HG02840 (cell line): ENCODE measurements around the gene EPB41L1.

Experiments
- ATAC-seq: cut with Tn5 transposase; IDR thresholded peaks from one replicate; pipeline ENCODE4 v1.9.1; 2021; ENCODE audit warnings: mild to moderate bottlenecking, moderate library complexity, moderate number of reproducible peaks; ENCODE audit not compliant: unreplicated experiment, low FRiP score

Gene EPB41L1

GRCh38 chr20:36183155-36183944 lies 28.8 kb downstream of the EPB41L1 start:
- no peak for ATAC-seq

GRCh38 chr20:36184816-36185776 lies 30.6 kb downstream of the EPB41L1 start:
- ATAC-seq = no peak

GRCh38 chr20:36193977-36194712 lies 39.6 kb downstream of the EPB41L1 start:
- no peak for ATAC-seq

- ATAC-seq = no peak
Measured at GRCh38 chr20:36196676-36197075, 42.1 kb downstream of the EPB41L1 start.

- no peak for ATAC-seq
Measured at GRCh38 chr20:36197271-36197670, 42.7 kb downstream of the EPB41L1 start.

GRCh38 chr20:36199345-36200257 lies 45.1 kb downstream of the EPB41L1 start:
- ATAC-seq = no peak

- no peak for ATAC-seq
Measured at GRCh38 chr20:36200451-36200850, 45.9 kb downstream of the EPB41L1 start.

- ATAC-seq = no peak
Measured at GRCh38 chr20:36201198-36201597, 46.7 kb downstream of the EPB41L1 start.

- no peak for ATAC-seq
Measured at GRCh38 chr20:36202891-36203338, 48.4 kb downstream of the EPB41L1 start.

GRCh38 chr20:36203861-36204260 lies 49.3 kb downstream of the EPB41L1 start:
- no peak for ATAC-seq

GRCh38 chr20:36205026-36205425 lies 50.5 kb downstream of the EPB41L1 start:
- ATAC-seq = no peak

GRCh38 chr20:36206068-36206467 lies 51.5 kb downstream of the EPB41L1 start:
- no peak for ATAC-seq

GRCh38 chr20:36206641-36207040 lies 52.1 kb downstream of the EPB41L1 start:
- no peak for ATAC-seq

GRCh38 chr20:36207602-36208001 lies 53.1 kb downstream of the EPB41L1 start:
- ATAC-seq = no peak

GRCh38 chr20:36208257-36208656 lies 53.7 kb downstream of the EPB41L1 start:
- ATAC-seq = no peak

- ATAC-seq = no peak
Measured at GRCh38 chr20:36210436-36211021, 56.0 kb downstream of the EPB41L1 start.

- no peak for ATAC-seq
Measured at GRCh38 chr20:36213362-36213761, 58.8 kb downstream of the EPB41L1 start.

GRCh38 chr20:36214684-36215256 lies 60.2 kb downstream of the EPB41L1 start:
- no peak for ATAC-seq

GRCh38 chr20:36215778-36216177 lies 61.2 kb downstream of the EPB41L1 start:
- ATAC-seq = no peak
